Sigmoid colon (tissue), 4 donors: ENCODE data around the gene TRAPPC5.

ENCODE experiments used
- CTCF ChIP-seq, 4 experiments: fragments of 450-650 bp in 3 of 4; fragments of 200-600 bp in 1 of 4; IDR thresholded peaks; one replicate each; pipeline ENCODE4 v1.5.1; 2016 to 2019; ENCODE audit warnings: antibody characterized with exemption in 4 of 4, mild to moderate bottlenecking in 3 of 4, moderate library complexity in 2 of 4
- EP300 ChIP-seq, 4 donors: sonication (generic); formaldehyde crosslinking; IDR thresholded peaks; one replicate each; pipeline ENCODE4 v1.6.1; 2017; ENCODE audit warnings: antibody characterized with exemption in 4 of 4
- POLR2A ChIP-seq, 2 donors: fragments of 450-650 bp; IDR thresholded peaks; one replicate each; pipeline ENCODE4 v1.6.1; 2016; ENCODE audit warnings: antibody characterized with exemption in 2 of 2, mild to moderate bottlenecking in 2 of 2, moderate library complexity in 2 of 2

DNA sequence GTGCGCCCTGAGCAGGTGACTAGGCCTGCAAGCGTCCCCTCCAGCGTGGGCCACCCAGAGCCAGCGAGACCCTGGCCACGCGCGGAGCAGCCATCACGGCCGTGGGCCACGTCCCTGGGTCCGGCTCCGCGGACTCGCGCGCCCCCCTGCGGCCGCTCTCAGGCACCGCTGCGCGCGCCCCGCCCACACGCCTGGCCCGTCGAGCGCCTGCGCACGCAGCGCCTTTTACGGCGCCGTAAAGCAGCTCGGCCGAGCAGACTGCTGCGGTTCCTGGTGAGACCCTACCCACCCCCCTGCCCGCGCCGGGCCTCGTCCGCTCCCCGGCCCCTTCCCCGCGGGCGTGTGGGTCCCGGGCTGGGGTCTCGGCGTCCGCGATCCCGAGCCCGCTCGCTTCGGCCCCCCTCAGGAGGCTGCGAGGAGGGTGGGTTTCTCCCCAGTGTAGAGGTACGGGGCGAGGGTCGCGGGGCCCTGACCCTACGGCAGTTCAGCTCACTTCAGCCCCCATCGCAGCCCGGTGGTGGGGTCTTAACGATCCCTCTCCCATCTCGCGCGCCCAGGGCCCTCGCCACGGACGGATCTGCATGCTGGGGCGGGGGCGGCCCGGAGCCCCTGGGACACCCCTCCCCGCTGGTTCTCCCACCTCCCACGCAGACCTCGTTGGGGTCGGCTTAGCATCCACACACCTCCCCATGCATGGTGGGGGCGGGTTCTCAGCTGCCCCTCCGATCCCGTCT, at the start of gene TRAPPC5:
- TF ChIP-seq CTCF (IDR thresholded peaks at IDR 0.05), result peak; percentile 8 to 99 (median 42)
- TF ChIP-seq POLR2A (IDR thresholded peaks at IDR 0.05), result no peak
- TF ChIP-seq EP300 (IDR thresholded peaks at IDR 0.05), result no peak
